OCI-LY7 (cell line): ENCODE results near the gene GPSM3.

Experiments
- CTCF ChIP-seq: fragments of 200-600 bp; sonication (generic); conservative IDR thresholded peaks from 2 replicates; pipeline ENCODE4 v1.5.1; 2014; ENCODE audit warnings: mild to moderate bottlenecking, antibody characterized with exemption, low read length, moderate library complexity, mixed read lengths
- EZH2phosphoT487 ChIP-seq: fragments of 200-600 bp; sonication (generic); IDR thresholded peaks from 2 replicates; pipeline ENCODE4 v1.6.1; 2018; ENCODE audit warnings: low read depth, borderline replicate concordance, mild to moderate bottlenecking, mixed run types, antibody characterized with exemption, low read length, moderate library complexity, mixed read lengths

GRCh38 chr6:32216998-32217397 is 24.6 kb upstream of the GPSM3 start:
- TF ChIP-seq CTCF (no peak), EZH2phosphoT487 (no peak)
